Measurements from ENCODE around the gene BUD31.
"Not testable (repeated sequence)": the region's sequence is repeated elsewhere in the genome, so short reads cannot be mapped to it uniquely, and the experiment has no call there.

GRCh38 chr7:99379693-99380031 lies 29.1 kb upstream of the BUD31 start:
- TF ChIP-seq ZNF223 (tag by site-specific recombination; IDR thresholded peaks at IDR 0.05); RBAK (tag by site-specific recombination; IDR thresholded peaks at IDR 0.05); CTCF (tag by site-specific recombination; IDR thresholded peaks at IDR 0.05); ZNF140 (tag by site-specific recombination; IDR thresholded peaks at IDR 0.05); MYNN (tag by site-specific recombination; IDR thresholded peaks at IDR 0.05; ENCODE audit: borderline replicate concordance): not testable (repeated sequence)

All from HEK293 (cell line).